Measurements from ENCODE around the gene C11orf21. TPM values are rescaled to one million over a fixed set of nuclear protein-coding genes. Genes with fewer than 3 reads are reported as not detected.

The C11orf21 gene
- total and polyA plus RNA-seq, 10 of the 15 experiments (the other 5 are each of a cell fraction or from before 2014, with no cell fraction given), result 0.04 to 0.26 (median 0.11) TPM; not detected in 7

DNA sequence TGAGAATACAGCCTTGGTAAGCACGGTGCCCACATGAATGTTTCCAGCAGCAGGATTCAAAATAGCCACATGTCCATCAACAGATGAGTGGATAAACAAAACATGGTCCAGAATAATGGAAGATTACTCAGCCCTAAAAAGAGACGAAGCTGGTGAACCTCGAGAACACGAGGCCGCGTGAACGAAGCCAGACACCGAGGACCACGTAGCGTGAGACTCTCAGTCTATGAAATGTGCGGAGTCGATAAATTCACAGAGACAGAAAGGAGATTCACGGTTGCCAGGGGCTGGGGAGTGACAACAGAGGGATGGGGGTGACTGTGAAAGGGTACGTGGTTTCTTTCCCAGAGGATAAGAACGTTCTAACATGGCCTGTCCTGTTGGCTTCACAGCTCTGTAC lies 28.4 kb downstream of the C11orf21 start (continued):
- TF ChIP-seq, protein P1, sequence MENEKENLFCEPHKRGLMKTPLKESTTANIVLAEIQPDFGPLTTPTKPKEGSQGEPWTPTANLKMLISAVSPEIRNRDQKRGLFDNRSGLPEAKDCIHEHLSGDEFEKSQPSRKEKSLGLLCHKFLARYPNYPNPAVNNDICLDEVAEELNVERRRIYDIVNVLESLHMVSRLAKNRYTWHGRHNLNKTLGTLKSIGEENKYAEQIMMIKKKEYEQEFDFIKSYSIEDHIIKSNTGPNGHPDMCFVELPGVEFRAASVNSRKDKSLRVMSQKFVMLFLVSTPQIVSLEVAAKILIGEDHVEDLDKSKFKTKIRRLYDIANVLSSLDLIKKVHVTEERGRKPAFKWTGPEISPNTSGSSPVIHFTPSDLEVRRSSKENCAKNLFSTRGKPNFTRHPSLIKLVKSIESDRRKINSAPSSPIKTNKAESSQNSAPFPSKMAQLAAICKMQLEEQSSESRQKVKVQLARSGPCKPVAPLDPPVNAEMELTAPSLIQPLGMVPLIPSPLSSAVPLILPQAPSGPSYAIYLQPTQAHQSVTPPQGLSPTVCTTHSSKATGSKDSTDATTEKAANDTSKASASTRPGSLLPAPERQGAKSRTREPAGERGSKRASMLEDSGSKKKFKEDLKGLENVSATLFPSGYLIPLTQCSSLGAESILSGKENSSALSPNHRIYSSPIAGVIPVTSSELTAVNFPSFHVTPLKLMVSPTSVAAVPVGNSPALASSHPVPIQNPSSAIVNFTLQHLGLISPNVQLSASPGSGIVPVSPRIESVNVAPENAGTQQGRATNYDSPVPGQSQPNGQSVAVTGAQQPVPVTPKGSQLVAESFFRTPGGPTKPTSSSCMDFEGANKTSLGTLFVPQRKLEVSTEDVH (IDR thresholded peaks at IDR 0.05; ENCODE audit: low read depth, partially characterized antibody), result no peak
- TF ChIP-seq MEF2A (IDR thresholded peaks at IDR 0.05; ENCODE audit: insufficient read depth, low read depth, low read length), result no peak
- no peak for TF ChIP-seq ETV6 (conservative IDR thresholded peaks at IDR 0.05 in 1 of 2, IDR thresholded peaks at IDR 0.05 in 1 of 2; ENCODE audit: borderline replicate concordance in 1 of 2, low read depth in 1 of 2)
- TF ChIP-seq, protein P2, sequence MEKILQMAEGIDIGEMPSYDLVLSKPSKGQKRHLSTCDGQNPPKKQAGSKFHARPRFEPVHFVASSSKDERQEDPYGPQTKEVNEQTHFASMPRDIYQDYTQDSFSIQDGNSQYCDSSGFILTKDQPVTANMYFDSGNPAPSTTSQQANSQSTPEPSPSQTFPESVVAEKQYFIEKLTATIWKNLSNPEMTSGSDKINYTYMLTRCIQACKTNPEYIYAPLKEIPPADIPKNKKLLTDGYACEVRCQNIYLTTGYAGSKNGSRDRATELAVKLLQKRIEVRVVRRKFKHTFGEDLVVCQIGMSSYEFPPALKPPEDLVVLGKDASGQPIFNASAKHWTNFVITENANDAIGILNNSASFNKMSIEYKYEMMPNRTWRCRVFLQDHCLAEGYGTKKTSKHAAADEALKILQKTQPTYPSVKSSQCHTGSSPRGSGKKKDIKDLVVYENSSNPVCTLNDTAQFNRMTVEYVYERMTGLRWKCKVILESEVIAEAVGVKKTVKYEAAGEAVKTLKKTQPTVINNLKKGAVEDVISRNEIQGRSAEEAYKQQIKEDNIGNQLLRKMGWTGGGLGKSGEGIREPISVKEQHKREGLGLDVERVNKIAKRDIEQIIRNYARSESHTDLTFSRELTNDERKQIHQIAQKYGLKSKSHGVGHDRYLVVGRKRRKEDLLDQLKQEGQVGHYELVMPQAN (conservative IDR thresholded peaks at IDR 0.05), result no peak
- TF ChIP-seq MYC (IDR thresholded peaks at IDR 0.05; ENCODE audit: insufficient read depth, insufficient read length, insufficient replicate concordance, low read length, severe bottlenecking), result no peak
- no peak for TF ChIP-seq GATAD2B (conservative IDR thresholded peaks at IDR 0.05; ENCODE audit: low read depth)
- TF ChIP-seq, protein P3, sequence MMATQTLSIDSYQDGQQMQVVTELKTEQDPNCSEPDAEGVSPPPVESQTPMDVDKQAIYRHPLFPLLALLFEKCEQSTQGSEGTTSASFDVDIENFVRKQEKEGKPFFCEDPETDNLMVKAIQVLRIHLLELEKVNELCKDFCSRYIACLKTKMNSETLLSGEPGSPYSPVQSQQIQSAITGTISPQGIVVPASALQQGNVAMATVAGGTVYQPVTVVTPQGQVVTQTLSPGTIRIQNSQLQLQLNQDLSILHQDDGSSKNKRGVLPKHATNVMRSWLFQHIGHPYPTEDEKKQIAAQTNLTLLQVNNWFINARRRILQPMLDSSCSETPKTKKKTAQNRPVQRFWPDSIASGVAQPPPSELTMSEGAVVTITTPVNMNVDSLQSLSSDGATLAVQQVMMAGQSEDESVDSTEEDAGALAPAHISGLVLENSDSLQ (IDR thresholded peaks at IDR 0.05), result no peak
